HUES6 (cell line): ENCODE results near the gene SEMA4D.

Experiments used
- H3K27ac ChIP-seq: 2 replicates; pipeline ENCODE4 v1.7.0; 2013; ENCODE audit warnings: low read depth, mild to moderate bottlenecking, low read length, inconsistent platforms
- H3K27me3 ChIP-seq: 2 replicates; pipeline ENCODE4 v1.6.1; 2013; ENCODE audit warnings: low read length; ENCODE audit not compliant: control insufficient read depth, insufficient read depth
- H3K36me3 ChIP-seq: 2 replicates; pipeline ENCODE4 v1.6.1; 2013; ENCODE audit warnings: low read length; ENCODE audit not compliant: control insufficient read depth, insufficient read depth
- H3K4me1 ChIP-seq: 2 replicates; pipeline ENCODE4 v1.6.1; 2013; ENCODE audit warnings: low read length; ENCODE audit not compliant: control insufficient read depth, insufficient read depth
- H3K4me3 ChIP-seq: 2 replicates; pipeline ENCODE4 v1.5.1; 2013; ENCODE audit warnings: low read depth, low read length
- H3K9ac ChIP-seq: one replicate; pipeline ENCODE4 v1.6.1; 2013; ENCODE audit warnings: mild to moderate bottlenecking, low read length
- H3K9me3 ChIP-seq: 2 replicates; pipeline ENCODE4 v1.6.1; 2013; ENCODE audit warnings: low read depth, low read length; ENCODE audit not compliant: control insufficient read depth, insufficient read depth

Gene SEMA4D

GRCh38 chr9:89388084-89388867 is 109.6 kb downstream of the SEMA4D start:
- Histone ChIP-seq H3K4me1 (no peaks in the 10 kb centered on the region), H3K9ac (no peak overlapping the region), H3K36me3 (peaks cover 96% of the 10 kb centered on the region), H3K4me3 (no peak overlapping the region), H3K9me3 (no peaks in the 10 kb centered on the region), H3K27ac (no peak overlapping the region), H3K27me3 (no peaks in the 10 kb centered on the region)

DNA sequence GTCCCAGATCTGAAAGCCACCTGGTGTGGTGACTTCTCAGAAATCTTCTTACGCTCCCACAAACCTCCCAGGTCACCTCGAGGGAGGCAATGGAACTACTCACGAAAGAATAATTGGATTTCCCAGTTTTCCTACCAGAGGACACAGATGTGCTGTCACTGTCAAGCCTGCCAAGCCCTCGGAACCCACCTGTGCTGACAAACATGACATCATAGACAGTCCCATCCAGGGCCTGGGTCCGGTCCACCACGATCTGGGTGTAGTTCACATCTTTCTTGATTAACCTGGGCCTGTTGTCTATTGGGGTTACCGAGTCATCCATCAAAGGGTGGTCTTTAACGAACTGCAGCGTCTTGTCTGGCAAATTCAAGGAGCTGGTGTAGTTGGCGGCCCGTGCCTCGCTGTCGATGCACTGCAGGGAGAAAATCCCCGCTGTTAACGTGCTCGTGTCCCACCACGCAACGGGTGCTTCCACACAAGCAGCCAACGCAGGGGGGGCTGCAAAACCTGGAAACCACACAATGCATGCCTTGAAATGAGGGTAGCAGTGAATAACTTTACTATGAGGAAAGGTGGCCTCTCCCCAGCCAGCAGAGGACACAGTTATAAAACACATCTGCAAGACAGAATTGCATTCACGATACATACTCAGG is 110.6 kb downstream of the SEMA4D start:
- H3K4me1 ChIP-seq, result no peaks in the 10 kb centered on the region
- H3K9ac ChIP-seq, result no peak overlapping the region
- peaks cover 96% of the 10 kb centered on the region for H3K36me3 ChIP-seq
- no peak overlapping the region for H3K27ac ChIP-seq
- no peaks in the 10 kb centered on the region for H3K9me3 ChIP-seq
- no peak overlapping the region for H3K4me3 ChIP-seq
- no peaks in the 10 kb centered on the region for H3K27me3 ChIP-seq

GRCh38 chr9:89386797-89387196 is 111.1 kb downstream of the SEMA4D start:
- Histone ChIP-seq H3K4me1 (no peaks in the 10 kb centered on the region), H3K36me3 (peaks cover 93% of the 10 kb centered on the region), H3K27me3 (no peaks in the 10 kb centered on the region), H3K27ac (no peak overlapping the region), H3K9ac (no peak overlapping the region), H3K9me3 (no peaks in the 10 kb centered on the region), H3K4me3 (no peak overlapping the region)

DNA sequence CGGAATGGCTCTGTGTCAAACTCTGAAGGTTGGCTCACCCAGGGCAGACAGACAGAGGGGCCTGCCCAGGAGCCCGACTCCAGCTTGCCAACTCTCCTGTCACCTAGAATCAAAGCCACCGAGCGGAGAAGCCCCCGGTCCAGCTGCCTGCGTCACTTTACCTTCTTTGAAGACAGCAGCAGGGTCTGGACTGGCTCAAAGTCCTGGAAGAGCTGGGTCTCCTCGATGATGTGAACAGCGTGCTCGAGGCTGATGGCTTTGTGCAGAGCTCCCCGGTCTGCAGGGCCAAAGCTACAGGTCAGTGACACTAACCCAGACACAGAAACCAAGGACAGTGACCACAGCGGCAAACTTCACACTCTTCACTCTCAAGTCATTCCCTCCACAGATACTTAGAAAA is 111.7 kb downstream of the SEMA4D start:
- peaks cover 89% of the 10 kb centered on the region for H3K36me3 ChIP-seq

DNA sequence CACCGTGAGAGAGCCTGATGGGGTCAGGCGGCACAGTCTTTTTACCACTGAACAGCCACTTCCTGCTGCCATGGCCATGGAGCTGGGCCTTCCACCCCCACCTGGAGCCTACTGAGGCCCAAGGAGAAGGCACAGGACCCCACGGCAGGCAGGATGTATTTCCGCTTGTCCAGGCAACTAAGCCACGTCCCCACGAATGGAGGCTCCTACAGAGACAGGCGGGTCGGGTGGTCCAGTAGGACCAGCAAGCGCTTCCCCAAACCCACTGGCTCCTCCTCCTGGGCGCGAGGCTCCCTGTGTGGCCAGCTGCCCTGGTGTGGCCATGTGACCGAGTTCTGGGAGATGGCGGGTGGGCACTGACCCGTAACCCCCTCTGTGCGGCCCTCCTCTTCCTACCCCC is 113.1 kb downstream of the SEMA4D start:
- no peaks in the 10 kb centered on the region for H3K4me1 ChIP-seq
- H3K9me3 ChIP-seq, result no peaks in the 10 kb centered on the region
- H3K27me3 ChIP-seq, result no peaks in the 10 kb centered on the region
- H3K36me3 ChIP-seq, result peaks cover 80% of the 10 kb centered on the region
- no peak overlapping the region for H3K27ac ChIP-seq
- H3K4me3 ChIP-seq, result no peak overlapping the region
- H3K9ac ChIP-seq, result no peak overlapping the region

More for the DNA sequence above, 111.7 kb downstream of the SEMA4D start:
- Histone ChIP-seq H3K4me1 (no peaks in the 10 kb centered on the region), H3K9ac (no peak overlapping the region), H3K4me3 (no peak overlapping the region), H3K27me3 (no peaks in the 10 kb centered on the region), H3K9me3 (no peaks in the 10 kb centered on the region), H3K27ac (no peak overlapping the region)

- Histone ChIP-seq H3K9me3 (no peaks in the 10 kb centered on the region), H3K27me3 (no peaks in the 10 kb centered on the region), H3K4me1 (no peaks in the 10 kb centered on the region), H3K27ac (no peak overlapping the region), H3K4me3 (no peak overlapping the region), H3K9ac (no peak overlapping the region), H3K36me3 (peaks cover 79% of the 10 kb centered on the region)
Observed at GRCh38 chr9:89383721-89384300, 114.1 kb downstream of the SEMA4D start.

GRCh38 chr9:89383030-89383720 is 114.7 kb downstream of the SEMA4D start:
- H3K4me3 ChIP-seq, result no peak overlapping the region
- peaks cover 79% of the 10 kb centered on the region for H3K36me3 ChIP-seq
- no peaks in the 10 kb centered on the region for H3K27me3 ChIP-seq
- H3K27ac ChIP-seq, result no peak overlapping the region
- H3K9me3 ChIP-seq, result no peaks in the 10 kb centered on the region
- H3K9ac ChIP-seq, result no peak overlapping the region
- H3K4me1 ChIP-seq, result no peaks in the 10 kb centered on the region

DNA sequence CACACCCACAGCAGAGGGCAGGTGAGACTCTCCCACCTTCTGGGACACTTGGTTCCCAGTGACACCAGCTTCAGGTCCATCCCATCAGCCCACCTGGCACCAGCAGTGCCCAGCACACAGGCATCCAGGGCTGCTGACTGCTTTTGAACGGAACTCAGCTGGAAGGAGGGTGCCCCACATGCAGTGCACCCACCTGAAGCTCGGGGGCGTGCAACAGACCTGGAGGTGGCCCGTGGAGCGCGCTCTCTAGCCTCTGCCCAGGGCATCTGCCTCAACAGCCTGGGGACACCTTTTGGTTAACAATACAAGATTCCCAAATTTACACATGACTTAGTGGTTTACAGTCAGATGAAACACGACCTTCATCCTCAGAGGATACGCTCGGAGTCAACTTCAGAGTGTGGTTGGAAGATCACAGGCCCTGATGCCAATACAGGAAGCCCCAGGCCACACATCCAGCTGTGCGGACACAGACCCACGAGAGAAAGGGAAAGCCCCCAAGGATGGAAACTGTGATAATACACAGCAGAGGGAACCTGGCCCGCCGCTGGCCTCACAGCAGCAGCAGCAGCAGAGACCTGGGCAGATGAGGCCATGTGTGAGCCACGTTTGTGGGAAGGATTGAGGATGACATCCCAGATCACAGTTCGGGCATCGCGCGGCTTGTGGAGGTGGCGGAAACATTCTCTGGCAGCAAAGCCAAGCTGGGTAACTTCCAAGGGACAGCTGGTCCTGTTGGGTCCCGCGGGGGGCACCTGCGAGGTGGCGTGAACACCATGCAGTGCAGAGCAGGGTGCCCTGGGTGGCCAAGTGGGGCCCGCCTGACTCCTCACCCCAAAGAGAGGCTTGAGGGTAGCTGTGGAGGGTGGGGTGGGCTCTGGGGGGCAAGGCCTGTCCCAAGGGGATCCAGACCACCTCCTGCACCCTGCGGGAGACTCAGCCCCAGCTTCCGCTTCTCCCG is 115.6 kb downstream of the SEMA4D start:
- Histone ChIP-seq H3K4me3 (no peak overlapping the region), H3K9me3 (no peaks in the 10 kb centered on the region), H3K27me3 (no peaks in the 10 kb centered on the region), H3K36me3 (peaks cover 75% of the 10 kb centered on the region), H3K4me1 (no peaks in the 10 kb centered on the region), H3K27ac (no peak overlapping the region), H3K9ac (no peak overlapping the region)

DNA sequence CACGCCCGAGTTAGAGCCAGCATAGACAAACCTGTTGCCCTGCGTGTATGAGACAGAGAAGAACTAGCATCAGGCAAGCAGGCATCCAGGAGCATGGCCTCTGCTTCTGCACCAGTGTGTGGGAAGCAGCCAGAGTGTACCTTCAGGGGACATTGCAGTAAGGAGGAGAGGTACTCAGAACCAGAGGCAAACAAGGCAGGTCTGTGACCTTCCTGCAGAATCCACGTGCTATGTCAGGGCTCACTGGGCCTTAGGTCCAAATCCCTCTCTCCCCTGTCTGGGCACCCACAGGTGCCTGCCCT is 116.7 kb downstream of the SEMA4D start:
- Histone ChIP-seq H3K4me1 (no peaks in the 10 kb centered on the region), H3K36me3 (peaks cover 74% of the 10 kb centered on the region), H3K4me3 (no peak overlapping the region), H3K27me3 (no peaks in the 10 kb centered on the region), H3K27ac (no peak overlapping the region), H3K9ac (no peak overlapping the region), H3K9me3 (no peaks in the 10 kb centered on the region)

DNA sequence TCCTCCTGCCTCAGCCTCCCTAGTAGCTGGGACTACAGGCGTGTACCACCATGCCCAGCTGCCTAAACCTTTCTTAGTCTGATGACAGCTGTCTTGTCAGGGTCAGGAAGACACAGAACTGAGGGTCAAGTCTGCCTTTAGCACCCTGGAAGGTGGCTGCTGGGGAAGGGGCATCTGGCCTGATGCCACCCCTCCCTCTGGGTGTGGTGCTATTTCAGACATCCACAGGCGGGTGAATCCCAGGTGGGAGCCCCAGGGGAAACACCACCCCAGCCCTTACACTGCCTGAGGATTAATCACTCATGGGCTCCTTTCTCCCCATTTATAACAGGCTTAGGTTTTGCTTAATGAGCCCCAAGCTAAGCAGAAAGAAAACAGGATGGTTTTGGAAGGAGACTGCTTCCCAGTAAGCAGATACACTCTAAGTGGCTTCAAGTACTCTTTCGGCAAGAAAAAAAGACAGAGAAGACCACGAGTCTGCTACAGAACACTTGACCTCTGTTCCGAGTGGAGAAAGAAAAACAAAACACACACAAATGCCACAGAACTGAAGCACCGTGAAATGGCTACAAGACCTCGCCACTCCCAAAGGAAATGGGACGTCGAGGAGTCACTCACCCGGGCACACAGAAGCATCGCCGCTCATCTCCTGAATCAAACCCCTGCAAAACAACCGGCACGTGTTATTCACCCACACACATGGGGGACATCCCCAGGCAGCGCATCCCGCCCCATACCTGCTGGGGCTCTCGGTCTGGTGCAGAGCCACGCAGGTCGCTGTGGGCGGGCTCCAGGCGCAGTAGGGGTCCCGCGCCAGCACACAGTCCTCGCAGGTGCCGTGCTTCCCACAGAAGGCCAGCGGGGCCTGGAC is 117.2 kb downstream of the SEMA4D start:
- H3K27me3 ChIP-seq, result no peaks in the 10 kb centered on the region
- peaks cover 69% of the 10 kb centered on the region for H3K36me3 ChIP-seq
- no peaks in the 10 kb centered on the region for H3K9me3 ChIP-seq
- H3K4me3 ChIP-seq, result no peak overlapping the region
- no peak overlapping the region for H3K27ac ChIP-seq
- H3K9ac ChIP-seq, result no peak overlapping the region
- H3K4me1 ChIP-seq, result no peaks in the 10 kb centered on the region
